NCI-H2081 treated with DMSO at 0.1 percent for 48 hours (cell line): ENCODE data around the gene SNAI3.

Experiments used
- DNase-seq: peaks from one replicate; lab custom pipeline; 2025; lab: John Stamatoyannopoulos, UW

Gene SNAI3

GRCh38 chr16:88665570-88665969, 20.7 kb downstream of the SNAI3 start:
- DNase-seq = no peak

GRCh38 chr16:88665148-88665547, 21.2 kb downstream of the SNAI3 start:
- no peak for DNase-seq

GRCh38 chr16:88662843-88663606, 23.3 kb downstream of the SNAI3 start, which contains the start of gene MVD:
MVD (minus strand) TSS chr16:88663091; CDS start chr16:88663080, 11 bp downstream.
- DNase-seq = peak; percentile 71

- no peak for DNase-seq
Observed at GRCh38 chr16:88662222-88662842, 24.0 kb downstream of the SNAI3 start.

GRCh38 chr16:88661468-88661867, 24.8 kb downstream of the SNAI3 start:
- no peak for DNase-seq

GRCh38 chr16:88659160-88659559, 27.1 kb downstream of the SNAI3 start:
- no peak for DNase-seq

GRCh38 chr16:88658714-88659113, 27.6 kb downstream of the SNAI3 start:
- DNase-seq = no peak

- no peak for DNase-seq
Observed at GRCh38 chr16:88657371-88657770, 28.9 kb downstream of the SNAI3 start.

- no peak for DNase-seq
Observed at GRCh38 chr16:88656291-88656980, 29.9 kb downstream of the SNAI3 start.

GRCh38 chr16:88655733-88656281, 30.5 kb downstream of the SNAI3 start:
- no peak for DNase-seq

GRCh38 chr16:88655053-88655732, 31.1 kb downstream of the SNAI3 start:
- DNase-seq = no peak

GRCh38 chr16:88654363-88655052, 31.8 kb downstream of the SNAI3 start:
- DNase-seq = no peak

- no peak for DNase-seq
Observed at GRCh38 chr16:88653596-88654362, 32.5 kb downstream of the SNAI3 start.

GRCh38 chr16:88653101-88653500, 33.2 kb downstream of the SNAI3 start:
- DNase-seq = no peak

- DNase-seq = no peak
Observed at GRCh38 chr16:88652762-88653063, 33.6 kb downstream of the SNAI3 start.

GRCh38 chr16:88651989-88652761, 34.1 kb downstream of the SNAI3 start:
- DNase-seq = no peak

- no peak for DNase-seq
Observed at GRCh38 chr16:88651276-88651988, 34.9 kb downstream of the SNAI3 start.

GRCh38 chr16:88650749-88651275, 35.5 kb downstream of the SNAI3 start, which contains the start of gene CYBA:
CYBA (minus strand) TSS chr16:88651053; CDS start chr16:88651013, 40 bp downstream.
- DNase-seq = no peak
